GM12801 (cell line): ENCODE results near the gene AKT1S1.

ENCODE experiments used
- CTCF ChIP-seq: IDR thresholded peaks from one replicate; pipeline ENCODE4 v1.5.1; 2011; ENCODE audit warnings: control low read depth; ENCODE audit not compliant: insufficient read length; ENCODE audit errors: extremely low read depth

AKT1S1 gene

GRCh38 chr19:49877020-49877878, at the start of gene AKT1S1, which contains the start of gene TBC1D17:
Gene AKT1S1, minus strand, starts transcription at chr19:49877355. Its CDS starts 4,060 bp downstream, at chr19:49873295.
Gene TBC1D17, plus strand, starts transcription at chr19:49877702. Its CDS starts 22 bp downstream, at chr19:49877724.
- no peak for TF ChIP-seq CTCF

- TF ChIP-seq CTCF: no peak
Measured at GRCh38 chr19:49926515-49926914, 49.4 kb upstream of the AKT1S1 start.

GRCh38 chr19:49925486-49925885, 48.3 kb upstream of the AKT1S1 start:
- no peak for TF ChIP-seq CTCF

GRCh38 chr19:49924004-49924880, 47.1 kb upstream of the AKT1S1 start:
- no peak for TF ChIP-seq CTCF

- TF ChIP-seq CTCF: no peak
Measured at GRCh38 chr19:49923055-49924003, 46.2 kb upstream of the AKT1S1 start.

- TF ChIP-seq CTCF: no peak
Measured at GRCh38 chr19:49921871-49922795, 45.0 kb upstream of the AKT1S1 start.
